ENCODE data around the gene FAM118B. TPM values are rescaled to one million over a fixed set of nuclear protein-coding genes. Genes with fewer than 3 reads are reported as not detected.

The FAM118B gene
- total and polyA plus RNA-seq, 2 of the 8 experiments (the other 6 are each of a cell fraction or from before 2014, with no cell fraction given): 25.3 to 48.3 TPM

DNA sequence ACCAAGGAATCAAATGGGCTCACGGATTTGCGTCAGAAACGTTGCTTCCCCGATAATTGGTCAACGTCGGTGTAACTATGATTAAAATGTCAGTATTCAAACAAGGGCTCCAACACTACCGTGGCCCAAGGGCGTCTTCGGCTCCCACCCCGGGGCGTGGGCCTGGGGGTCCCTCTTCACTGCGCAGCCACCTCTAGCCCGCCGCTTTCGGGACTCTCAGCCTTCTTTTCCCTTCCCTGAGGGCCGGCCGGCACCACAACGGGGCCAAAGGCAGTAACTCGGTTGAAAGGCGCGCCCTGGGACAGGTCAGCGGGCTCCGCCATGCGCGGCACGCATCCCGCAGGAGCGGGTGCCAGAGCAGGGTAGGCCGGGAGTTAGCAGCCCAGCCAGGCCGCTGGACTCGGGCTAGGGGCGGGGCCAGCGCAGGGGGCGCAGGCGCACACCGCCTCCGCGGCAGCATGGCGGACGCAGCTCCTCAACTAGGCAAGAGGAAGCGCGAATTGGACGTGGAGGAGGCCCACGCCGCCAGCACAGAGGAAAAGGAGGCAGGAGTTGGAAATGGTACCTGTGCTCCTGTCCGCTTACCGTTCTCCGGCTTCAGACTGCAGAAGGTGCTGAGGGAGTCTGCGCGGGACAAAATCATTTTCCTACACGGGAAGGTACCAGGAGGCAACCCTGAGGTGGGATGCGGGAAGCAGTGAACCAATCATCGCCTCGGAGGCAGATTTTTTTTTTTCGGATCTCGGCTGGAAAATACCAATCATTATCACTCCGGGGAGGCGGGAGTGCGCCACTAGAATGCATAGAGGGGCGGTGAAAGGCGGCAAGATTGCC lies 92.3 kb downstream of the FAM118B start, which contains the start of gene DCPS (continued):
- no peak for TF ChIP-seq RAD21 (IDR thresholded peaks at IDR 0.05 in 1 of 2, conservative IDR thresholded peaks at IDR 0.05 in 1 of 2; ENCODE audit: low read depth in 2 of 2, low read length in 2 of 2)
- TF ChIP-seq, protein P1, sequence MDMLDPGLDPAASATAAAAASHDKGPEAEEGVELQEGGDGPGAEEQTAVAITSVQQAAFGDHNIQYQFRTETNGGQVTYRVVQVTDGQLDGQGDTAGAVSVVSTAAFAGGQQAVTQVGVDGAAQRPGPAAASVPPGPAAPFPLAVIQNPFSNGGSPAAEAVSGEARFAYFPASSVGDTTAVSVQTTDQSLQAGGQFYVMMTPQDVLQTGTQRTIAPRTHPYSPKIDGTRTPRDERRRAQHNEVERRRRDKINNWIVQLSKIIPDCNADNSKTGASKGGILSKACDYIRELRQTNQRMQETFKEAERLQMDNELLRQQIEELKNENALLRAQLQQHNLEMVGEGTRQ (IDR thresholded peaks at IDR 0.05; ENCODE audit: low read length): no peak
- no peak for TF ChIP-seq RXRA (IDR thresholded peaks at IDR 0.05; ENCODE audit: insufficient read depth, low read depth, low read length)
- TF ChIP-seq, protein P2, sequence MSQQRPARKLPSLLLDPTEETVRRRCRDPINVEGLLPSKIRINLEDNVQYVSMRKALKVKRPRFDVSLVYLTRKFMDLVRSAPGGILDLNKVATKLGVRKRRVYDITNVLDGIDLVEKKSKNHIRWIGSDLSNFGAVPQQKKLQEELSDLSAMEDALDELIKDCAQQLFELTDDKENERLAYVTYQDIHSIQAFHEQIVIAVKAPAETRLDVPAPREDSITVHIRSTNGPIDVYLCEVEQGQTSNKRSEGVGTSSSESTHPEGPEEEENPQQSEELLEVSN (IDR thresholded peaks at IDR 0.05): peak; percentile 84
- TF ChIP-seq CHD1 (IDR thresholded peaks at IDR 0.05; ENCODE audit: low read depth, low read length): no peak
